ENCODE measurements around the gene SFTPB. TPM values are rescaled to one million over a fixed set of nuclear protein-coding genes. Genes with fewer than 3 reads are reported as not detected.
"Not testable (repeated sequence)": the region's sequence is repeated elsewhere in the genome, so short reads cannot be mapped to it uniquely, and the experiment has no call there.

SFTPB gene
- not detected in 2 replicates for total RNA-seq (2014; rRNA removed; shearing (Covaris generic))

DNA sequence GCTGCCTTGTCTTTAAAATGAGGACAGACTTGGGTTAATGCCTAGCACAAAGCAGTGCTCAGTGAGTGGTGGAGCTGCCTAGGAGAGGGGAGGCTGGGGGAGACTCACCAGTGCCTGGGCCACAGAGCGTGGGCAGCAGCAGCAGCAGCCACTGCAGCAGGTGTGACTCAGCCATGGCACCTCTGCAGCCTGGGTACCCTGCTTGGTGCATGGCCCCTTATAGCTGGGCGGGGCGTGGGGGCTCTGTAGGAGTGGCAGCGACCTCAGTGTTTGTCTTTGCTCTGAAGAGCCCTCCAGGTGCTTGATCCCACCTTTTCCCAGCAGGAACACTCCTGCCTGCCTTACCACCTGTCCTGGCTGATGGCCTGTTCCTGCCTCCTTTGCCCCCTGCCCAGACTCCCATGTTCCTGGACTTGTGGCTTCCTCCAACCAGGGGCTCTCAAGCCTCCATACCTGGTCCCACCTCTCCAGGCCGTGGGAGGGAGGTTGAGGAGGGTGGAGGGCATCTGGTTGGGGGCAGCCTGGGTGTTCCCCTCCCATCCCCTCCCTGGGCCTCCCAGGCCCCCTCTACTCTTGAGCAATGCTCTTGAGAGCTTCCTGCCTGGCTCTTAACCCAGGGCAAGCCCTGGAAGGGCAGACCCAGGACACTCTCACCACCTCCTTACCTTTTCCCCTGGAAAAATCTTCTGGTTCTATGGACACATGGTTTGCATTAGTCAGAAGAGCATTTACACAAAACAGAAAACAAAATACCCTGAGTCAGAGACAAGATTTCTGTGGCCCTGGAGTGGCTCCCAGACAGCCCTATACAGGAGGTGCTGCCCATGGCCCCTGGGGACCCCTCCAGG is at the start of gene SFTPB:
SFTPB (minus strand) TSS at position 191 of the 848 bp plus-strand sequence; CDS start at position 175, 16 bp downstream.
- no peaks in the 10 kb centered on the region for H3K9me3 ChIP-seq (replicated peaks)
- no peak within 1 kb of the TSS for H3K27ac ChIP-seq
- H3K4me1 ChIP-seq (replicated peaks): peaks cover under 1% of the 10 kb centered on the region
- DNase-seq (ENCODE audit: low read depth in 1 of 2, low spot score in 2 of 2): no peak
- H3K4me3 ChIP-seq: no peak within 1 kb of the TSS
- H3K27me3 ChIP-seq (replicated peaks): no peaks in the 10 kb centered on the region
- H3K36me3 ChIP-seq: no peaks in the 10 kb centered on the region

DNA sequence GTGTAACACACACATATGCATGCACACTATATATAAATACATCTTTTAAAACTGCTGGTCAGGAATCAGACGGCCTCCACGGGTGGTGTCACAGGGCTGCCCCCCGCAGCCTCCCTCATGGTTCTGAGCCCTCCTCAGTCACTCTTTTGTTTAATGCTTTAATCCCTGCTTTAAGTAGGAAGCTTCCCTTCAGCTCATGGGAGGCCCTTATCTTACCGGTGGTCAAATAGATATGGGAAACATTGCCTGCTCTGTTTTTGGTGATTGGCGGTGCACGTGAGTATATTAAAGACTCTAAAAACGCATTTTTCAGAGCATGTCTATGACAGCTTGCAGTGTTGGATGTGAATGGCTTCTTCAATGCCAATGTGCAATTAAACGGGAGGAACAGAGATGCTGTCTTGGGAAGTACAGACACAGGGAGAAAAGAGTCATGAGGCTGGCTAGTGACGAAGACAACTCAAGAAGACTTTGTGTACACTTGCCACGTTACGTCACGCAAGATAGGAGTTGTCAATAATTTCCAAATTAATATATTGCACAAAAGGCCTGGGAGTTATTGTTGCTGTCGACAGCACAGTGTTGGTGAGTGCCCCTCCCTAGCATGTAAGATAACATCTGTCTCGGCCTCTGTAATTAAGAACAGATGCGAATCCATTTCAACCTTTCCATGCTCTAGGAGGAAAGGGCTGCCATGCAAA is 49.5 kb upstream of the SFTPB start:
- 0 out of 2 replicates have a peak, but pooled peaks cover 2% of the 10 kb centered on the region for H3K9me3 ChIP-seq (replicated peaks)
- no peaks in the 10 kb centered on the region for H3K27me3 ChIP-seq (replicated peaks)
- no peaks in the 10 kb centered on the region for H3K36me3 ChIP-seq
- H3K4me1 ChIP-seq (replicated peaks): peaks cover 10% of the 10 kb centered on the region
- no peak overlapping the region for H3K27ac ChIP-seq
- no peak overlapping the region for H3K4me3 ChIP-seq
- DNase-seq (ENCODE audit: low read depth in 1 of 2, low spot score in 2 of 2): no peak

DNA sequence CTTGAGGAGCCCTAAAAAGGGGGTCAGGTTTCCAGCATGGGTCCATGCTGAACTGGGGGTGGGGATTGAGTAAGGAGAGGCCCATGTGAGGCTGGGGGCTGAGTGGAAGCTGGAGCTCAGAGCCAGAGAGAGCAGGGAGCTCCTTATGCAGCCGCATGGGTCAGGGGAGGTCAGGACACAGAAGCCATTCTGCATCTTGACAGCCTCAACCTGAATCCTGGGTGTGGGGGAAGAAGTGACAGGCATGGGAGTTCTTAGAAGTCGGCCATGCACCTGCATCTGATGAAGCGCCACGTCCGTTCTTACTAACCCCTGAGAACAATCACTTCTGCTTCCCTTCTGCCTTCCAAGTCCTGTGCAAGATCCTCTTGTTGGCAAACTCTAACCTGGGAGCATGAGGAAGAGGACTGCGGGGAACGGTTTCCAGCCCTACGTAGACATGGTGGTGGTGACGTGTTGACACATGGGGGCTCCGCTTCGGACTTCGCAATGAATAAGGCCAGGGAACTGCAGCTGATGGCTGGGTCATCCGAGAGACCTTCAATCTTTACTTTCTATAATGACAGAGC is 48.4 kb upstream of the SFTPB start:
- Histone ChIP-seq H3K36me3 (no peaks in the 10 kb centered on the region), H3K27me3 (replicated peaks) (no peaks in the 10 kb centered on the region), H3K4me1 (replicated peaks) (peaks cover 14% of the 10 kb centered on the region), H3K4me3 (no peak overlapping the region), H3K9me3 (replicated peaks) (0 out of 2 replicates have a peak, but pooled peaks cover 2% of the 10 kb centered on the region), H3K27ac (no peak overlapping the region)
- no peak for DNase-seq (ENCODE audit: low read depth in 1 of 2, low spot score in 2 of 2)

DNA sequence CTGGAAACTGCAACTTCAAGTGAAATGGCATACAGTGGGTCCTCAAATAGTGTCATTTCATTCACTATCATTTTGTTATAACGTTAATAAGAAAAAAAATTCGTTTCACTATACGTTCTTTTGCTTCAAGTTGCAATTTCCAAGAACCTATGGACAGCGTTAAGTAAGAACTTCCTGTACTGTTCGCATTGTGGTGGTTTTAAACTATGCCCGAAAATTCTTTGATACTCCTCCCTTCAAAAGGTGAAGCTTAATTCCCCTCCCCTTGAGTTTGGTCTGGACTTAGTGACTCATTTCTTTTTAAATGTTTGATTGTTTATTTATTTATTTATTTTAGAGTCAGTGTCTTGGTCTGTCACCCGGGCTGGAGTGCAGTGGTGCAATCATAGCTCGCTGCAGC is 46.8 kb upstream of the SFTPB start:
- Histone ChIP-seq H3K4me1 (replicated peaks) (peaks cover 27% of the 10 kb centered on the region), H3K4me3 (no peak overlapping the region), H3K27ac (no peak overlapping the region), H3K36me3 (no peaks in the 10 kb centered on the region), H3K27me3 (replicated peaks) (no peaks in the 10 kb centered on the region), H3K9me3 (replicated peaks) (0 out of 2 replicates have a peak, but pooled peaks cover 2% of the 10 kb centered on the region)
- no peak for DNase-seq (ENCODE audit: low read depth in 1 of 2, low spot score in 2 of 2)

DNA sequence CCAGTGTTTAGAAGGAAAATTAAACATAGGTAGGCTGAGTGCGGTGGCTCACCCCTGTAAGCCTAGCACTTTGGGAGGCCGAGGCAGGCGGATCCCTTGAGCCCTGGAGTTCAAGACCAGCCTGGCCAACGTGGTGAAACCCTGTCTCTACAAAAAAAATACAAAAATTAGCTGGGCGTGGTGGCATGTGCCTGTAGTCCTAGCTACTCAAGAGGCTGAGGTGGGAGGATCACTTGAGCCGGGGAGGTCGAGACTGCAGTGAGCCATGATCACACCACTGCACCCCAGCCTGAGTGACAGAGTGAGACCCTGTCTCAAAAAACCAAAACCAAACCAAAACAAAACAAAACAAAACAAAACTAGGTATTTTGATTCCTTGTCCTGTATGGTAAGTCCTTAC is 46.4 kb upstream of the SFTPB start:
- not testable (repeated sequence) for DNase-seq (ENCODE audit: low read depth in 1 of 2, low spot score in 2 of 2); H3K4me3 ChIP-seq; H3K27me3 ChIP-seq (replicated peaks); H3K36me3 ChIP-seq; H3K27ac ChIP-seq; H3K9me3 ChIP-seq (replicated peaks)
- peaks cover 27% of the 10 kb centered on the region for H3K4me1 ChIP-seq (replicated peaks)

DNA sequence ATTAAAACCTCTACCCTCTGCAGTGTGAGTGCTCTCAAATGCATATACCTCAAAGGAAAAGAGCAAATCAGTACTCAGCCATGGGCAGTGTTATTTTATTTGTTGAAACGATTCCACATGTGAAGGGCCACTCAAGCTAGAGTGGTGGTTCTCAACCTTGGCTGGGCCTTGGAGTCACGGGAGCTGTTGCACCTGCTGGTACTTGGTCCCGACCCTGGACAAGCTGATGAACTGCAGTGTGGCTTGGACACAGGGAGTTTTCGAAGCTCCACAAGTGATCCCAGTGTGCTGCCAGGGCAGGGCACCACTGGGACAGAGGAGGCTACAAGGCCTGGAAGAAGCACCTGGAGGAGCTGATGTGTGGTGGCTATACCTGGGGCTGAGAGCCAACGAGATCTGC is 45.8 kb upstream of the SFTPB start:
- Histone ChIP-seq H3K27me3 (replicated peaks) (no peaks in the 10 kb centered on the region), H3K9me3 (replicated peaks) (0 out of 2 replicates have a peak, but pooled peaks cover 2% of the 10 kb centered on the region), H3K4me3 (no peak overlapping the region), H3K4me1 (replicated peaks) (peaks cover 27% of the 10 kb centered on the region), H3K36me3 (no peaks in the 10 kb centered on the region), H3K27ac (no peak overlapping the region)
- DNase-seq (ENCODE audit: low read depth in 1 of 2, low spot score in 2 of 2): no peak

DNA sequence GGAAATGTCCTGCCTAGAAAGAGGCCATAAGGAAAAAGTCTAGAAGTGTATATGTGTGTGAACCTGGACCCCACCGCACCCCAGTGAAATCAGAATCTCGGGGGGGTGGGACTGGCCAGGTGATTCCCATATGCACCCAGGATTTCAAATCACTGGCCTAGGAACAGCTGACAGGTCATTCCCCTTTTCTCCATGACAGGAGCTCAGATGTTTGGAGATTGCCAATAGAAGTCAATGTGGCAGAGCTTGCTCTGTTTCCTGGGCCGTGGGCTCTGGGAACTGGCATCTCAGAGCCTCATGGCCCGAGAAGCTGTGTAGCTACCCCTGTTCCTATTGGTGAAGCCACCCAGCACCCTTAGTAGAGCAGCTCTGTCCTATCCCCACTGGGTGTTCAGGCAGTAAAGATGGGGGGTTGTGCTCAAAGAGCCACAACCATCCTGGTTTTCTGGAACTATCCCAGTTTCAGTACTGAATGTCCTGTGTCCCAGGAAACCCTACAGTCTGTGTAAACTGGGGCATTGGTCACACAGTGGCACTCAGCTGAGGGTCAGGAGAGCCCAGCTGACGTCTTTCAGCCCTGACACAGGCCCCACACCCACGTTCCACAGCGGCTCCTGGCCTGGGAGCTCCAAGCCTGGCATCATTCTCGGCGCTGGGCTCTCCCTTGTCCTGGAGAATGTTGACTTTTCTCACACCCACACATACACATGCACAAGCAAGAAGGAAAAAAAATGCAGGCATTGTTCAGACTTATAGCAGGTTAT is 45.0 kb upstream of the SFTPB start:
- Histone ChIP-seq H3K27me3 (replicated peaks) (no peaks in the 10 kb centered on the region), H3K9me3 (replicated peaks) (0 out of 2 replicates have a peak, but pooled peaks cover 2% of the 10 kb centered on the region), H3K27ac (no peak overlapping the region), H3K36me3 (no peaks in the 10 kb centered on the region), H3K4me1 (replicated peaks) (peaks cover 27% of the 10 kb centered on the region), H3K4me3 (no peak overlapping the region)
- DNase-seq (ENCODE audit: low read depth in 1 of 2, low spot score in 2 of 2): no peak

DNA sequence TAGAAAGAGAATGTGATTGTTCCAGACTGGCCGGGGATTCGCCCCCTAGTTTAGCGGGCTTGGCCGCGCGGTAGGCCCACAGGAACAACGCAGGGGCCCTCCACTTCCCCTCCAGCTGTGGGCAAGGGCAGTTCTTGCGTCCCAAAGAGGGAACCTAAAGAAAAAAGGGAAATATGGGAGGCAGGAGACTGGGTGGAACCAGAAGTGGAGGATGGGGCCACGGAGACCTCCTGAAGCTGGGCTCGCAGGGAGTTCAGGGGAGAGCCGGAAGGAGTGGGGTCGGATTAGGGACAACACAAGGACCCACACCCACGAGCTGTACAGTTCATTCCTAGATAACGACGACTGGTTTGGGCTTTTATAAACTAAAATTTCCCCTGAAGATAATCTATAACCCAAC is 44.3 kb upstream of the SFTPB start:
- peaks cover 22% of the 10 kb centered on the region for H3K4me1 ChIP-seq (replicated peaks)
- no peaks in the 10 kb centered on the region for H3K36me3 ChIP-seq
- DNase-seq (ENCODE audit: low read depth in 1 of 2, low spot score in 2 of 2): no peak
- no peaks in the 10 kb centered on the region for H3K27me3 ChIP-seq (replicated peaks)
- no peak overlapping the region for H3K27ac ChIP-seq
- 0 out of 2 replicates have a peak, but pooled peaks cover 2% of the 10 kb centered on the region for H3K9me3 ChIP-seq (replicated peaks)
- H3K4me3 ChIP-seq: no peak overlapping the region

DNA sequence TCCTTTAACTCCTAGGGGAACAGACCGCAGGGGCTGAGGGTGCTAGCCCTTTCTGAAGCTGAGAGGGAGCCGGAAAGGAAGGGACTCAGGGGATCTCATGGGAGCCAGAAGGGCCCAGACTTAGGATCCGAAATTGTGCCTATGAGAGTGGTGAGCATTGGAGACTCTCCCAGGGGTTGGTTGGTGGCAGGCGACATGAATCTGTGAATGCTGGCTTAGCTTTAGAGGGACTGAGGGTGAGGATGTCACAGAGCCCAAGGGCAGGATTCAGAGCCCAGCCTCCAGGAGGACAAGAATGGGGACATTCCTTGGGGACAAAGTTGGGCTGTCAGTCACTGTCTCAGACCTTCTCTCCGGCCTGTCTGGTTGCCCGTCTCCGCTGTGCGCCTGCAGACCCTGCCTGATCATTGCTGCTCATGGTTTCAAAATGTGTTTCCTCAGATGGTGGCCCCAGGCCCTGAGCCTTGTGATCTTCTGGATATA is 43.6 kb upstream of the SFTPB start:
- Histone ChIP-seq H3K27me3 (replicated peaks) (no peaks in the 10 kb centered on the region), H3K4me3 (no peak overlapping the region), H3K36me3 (no peaks in the 10 kb centered on the region), H3K9me3 (replicated peaks) (0 out of 2 replicates have a peak, but pooled peaks cover 2% of the 10 kb centered on the region), H3K4me1 (replicated peaks) (peaks cover 26% of the 10 kb centered on the region), H3K27ac (no peak overlapping the region)
- DNase-seq (ENCODE audit: low read depth in 1 of 2, low spot score in 2 of 2): no peak

DNA sequence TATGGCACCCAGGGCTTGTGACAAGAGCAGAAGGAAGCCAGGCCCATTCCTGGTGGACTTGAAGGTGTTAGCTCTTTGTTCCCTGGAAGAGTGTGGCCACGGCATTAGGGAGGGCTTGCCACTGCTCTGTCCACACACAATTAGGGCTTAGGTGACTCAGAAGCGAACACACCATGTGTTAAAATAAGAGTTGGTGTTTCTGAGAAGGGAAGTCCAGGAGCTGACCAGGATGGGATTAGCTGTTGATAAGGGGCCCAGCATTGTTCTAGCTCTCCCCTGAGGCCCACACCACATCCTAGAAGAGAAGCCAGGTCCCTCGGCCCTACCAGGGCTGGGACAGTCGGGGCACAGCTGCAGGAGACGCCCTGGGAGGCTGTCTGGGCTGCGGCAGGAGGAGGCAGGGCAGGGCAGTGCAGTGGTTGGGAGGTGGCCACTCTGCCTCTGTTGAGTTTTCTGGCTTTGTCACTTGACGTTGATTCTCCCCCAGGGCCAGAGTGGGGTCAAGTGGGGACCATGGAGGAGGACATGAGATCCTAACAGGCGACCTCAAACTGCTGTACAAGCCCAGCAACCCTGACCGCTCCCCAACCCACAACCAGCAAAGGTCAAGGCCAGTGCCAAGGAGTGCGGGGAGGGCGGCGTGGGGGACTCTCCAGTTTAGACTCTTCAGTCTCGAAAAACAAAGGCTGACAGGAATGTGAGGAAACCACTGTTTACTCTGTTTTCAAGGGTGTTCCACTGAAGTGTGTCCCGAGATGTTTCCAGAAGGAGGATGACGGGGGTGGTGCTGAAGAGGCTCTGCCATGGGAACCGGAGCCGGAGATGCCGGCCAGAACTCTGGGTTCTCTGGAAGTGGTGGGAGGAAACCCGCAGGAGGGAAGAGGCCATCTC is 42.9 kb upstream of the SFTPB start:
- H3K9me3 ChIP-seq (replicated peaks): 0 out of 2 replicates have a peak, but pooled peaks cover 2% of the 10 kb centered on the region
- H3K27ac ChIP-seq: no peak overlapping the region
- H3K4me3 ChIP-seq: no peak overlapping the region
- H3K27me3 ChIP-seq (replicated peaks): no peaks in the 10 kb centered on the region
- DNase-seq (ENCODE audit: low read depth in 1 of 2, low spot score in 2 of 2): peak; percentile 77 to 80
- H3K4me1 ChIP-seq (replicated peaks): peaks cover 26% of the 10 kb centered on the region
- H3K36me3 ChIP-seq: no peaks in the 10 kb centered on the region

DNA sequence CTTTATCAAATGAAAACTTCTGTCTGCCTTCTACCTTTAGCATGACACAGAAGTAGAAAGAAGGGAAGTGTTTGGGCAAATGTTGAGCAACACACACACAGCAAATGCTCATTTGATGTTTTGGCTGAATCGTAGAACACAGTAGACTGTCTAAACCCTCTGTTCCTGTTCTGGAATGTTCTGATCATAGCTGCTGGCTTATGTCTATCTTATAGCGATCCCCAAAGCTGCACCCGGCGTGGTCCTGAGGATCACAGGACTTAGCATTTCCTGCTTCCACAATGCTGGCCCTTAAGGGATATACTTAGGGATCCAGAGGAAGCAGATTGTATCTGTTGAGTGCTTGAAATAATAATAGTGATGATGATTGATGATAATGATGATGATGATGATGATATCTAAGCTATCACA is 41.4 kb upstream of the SFTPB start:
- Histone ChIP-seq H3K4me1 (replicated peaks) (peaks cover 32% of the 10 kb centered on the region), H3K27me3 (replicated peaks) (no peaks in the 10 kb centered on the region), H3K4me3 (no peak overlapping the region), H3K36me3 (no peaks in the 10 kb centered on the region), H3K9me3 (replicated peaks) (no peaks in the 10 kb centered on the region), H3K27ac (no peak overlapping the region)
- no peak for DNase-seq (ENCODE audit: low read depth in 1 of 2, low spot score in 2 of 2)

DNA sequence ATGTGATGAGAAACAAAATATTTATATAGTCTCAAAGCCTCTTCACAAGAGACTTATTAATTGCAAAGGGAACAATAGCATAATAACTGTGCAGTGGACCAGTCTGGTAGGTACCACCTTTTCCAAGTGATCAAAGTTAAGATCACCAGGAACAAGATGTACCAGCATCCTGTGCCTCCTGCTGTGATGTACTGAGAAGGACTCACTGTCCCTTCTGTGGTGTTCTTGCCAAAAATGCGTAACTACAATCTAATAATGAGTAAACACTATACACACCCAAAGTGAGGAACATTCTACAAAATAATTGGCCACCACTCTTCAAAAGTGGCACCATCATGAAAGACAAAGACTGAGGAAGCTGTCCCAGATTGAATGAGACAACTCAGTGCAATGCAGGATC is 40.6 kb upstream of the SFTPB start:
- Histone ChIP-seq H3K4me1 (replicated peaks) (peaks cover 32% of the 10 kb centered on the region), H3K4me3 (no peak overlapping the region), H3K27ac (no peak overlapping the region), H3K9me3 (replicated peaks) (no peaks in the 10 kb centered on the region), H3K36me3 (no peaks in the 10 kb centered on the region), H3K27me3 (replicated peaks) (no peaks in the 10 kb centered on the region)
- no peak for DNase-seq (ENCODE audit: low read depth in 1 of 2, low spot score in 2 of 2)
